ENCODE measurements around the gene ARHGAP40.

The ARHGAP40 gene

DNA sequence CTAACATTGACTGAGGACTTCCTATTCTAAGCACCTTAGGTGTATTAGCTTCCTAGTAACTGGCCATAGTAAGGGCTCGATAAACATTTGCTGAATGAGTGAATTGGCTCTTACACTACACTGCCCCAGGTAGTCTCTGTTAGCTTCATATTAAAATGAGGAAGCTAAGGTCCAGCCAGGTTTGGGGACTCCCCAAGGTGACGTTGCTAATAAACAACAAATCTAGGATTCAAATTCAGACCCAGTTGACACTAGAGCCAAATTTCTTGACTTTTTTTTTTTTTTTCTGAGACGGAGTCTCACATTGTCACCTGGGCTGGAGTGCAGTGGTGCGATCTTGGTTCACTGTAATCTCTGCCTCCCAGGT is 16.2 kb downstream of the ARHGAP40 start (continued):
- TF ChIP-seq, protein P1, sequence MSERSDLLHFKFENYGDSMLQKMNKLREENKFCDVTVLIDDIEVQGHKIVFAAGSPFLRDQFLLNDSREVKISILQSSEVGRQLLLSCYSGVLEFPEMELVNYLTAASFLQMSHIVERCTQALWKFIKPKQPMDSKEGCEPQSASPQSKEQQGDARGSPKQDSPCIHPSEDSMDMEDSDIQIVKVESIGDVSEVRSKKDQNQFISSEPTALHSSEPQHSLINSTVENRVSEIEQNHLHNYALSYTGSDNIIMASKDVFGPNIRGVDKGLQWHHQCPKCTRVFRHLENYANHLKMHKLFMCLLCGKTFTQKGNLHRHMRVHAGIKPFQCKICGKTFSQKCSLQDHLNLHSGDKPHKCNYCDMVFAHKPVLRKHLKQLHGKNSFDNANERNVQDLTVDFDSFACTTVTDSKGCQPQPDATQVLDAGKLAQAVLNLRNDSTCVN (tag by site-specific recombination; optimal IDR thresholded peaks at IDR 0.05), result no peak
- TF ChIP-seq ZFP37 (tag by site-specific recombination; IDR thresholded peaks at IDR 0.05) (no peak), MZF1 (tag by site-specific recombination; IDR thresholded peaks at IDR 0.05; ENCODE audit: borderline replicate concordance) (no peak), ZNF768 (tag by site-specific recombination; IDR thresholded peaks at IDR 0.05) (no peak), ZIC2 (tag by site-specific recombination; IDR thresholded peaks at IDR 0.05) (no peak), ZNF426 (tag by site-specific recombination; IDR thresholded peaks at IDR 0.05) (no peak), ZNF660 (tag by site-specific recombination; IDR thresholded peaks at IDR 0.05) (no peak), ZNF529 (tag by site-specific recombination; IDR thresholded peaks at IDR 0.05; ENCODE audit: insufficient replicate concordance) (no peak), ZNF184 (tag by site-specific recombination; IDR thresholded peaks at IDR 0.05) (no peak), ZNF391 (tag by site-specific recombination; IDR thresholded peaks at IDR 0.05; ENCODE audit: borderline replicate concordance, low read depth) (no peak), ZNF514 (tag by site-specific recombination; IDR thresholded peaks at IDR 0.05) (no peak), ZNF623 (tag by site-specific recombination; IDR thresholded peaks at IDR 0.05) (no peak)

DNA sequence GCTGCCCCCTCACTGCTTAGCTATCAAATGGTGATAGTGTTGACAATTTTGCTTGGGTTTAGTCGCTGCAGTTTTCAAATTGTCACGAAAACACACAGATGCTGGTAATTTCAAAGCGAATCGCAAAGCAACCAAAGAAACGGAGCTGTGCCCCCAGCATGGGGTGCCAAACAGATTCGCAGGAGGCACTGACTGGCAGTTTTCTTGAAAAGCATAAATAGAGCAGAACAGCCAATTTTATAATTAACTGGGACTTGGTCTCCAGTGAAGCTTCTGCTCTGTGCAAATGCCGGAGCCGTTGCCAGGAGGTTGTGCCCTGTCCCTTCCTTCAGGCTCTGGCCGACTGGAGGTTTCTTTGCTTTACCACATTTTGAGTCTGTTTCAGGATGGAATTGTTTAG is 18.8 kb downstream of the ARHGAP40 start:
- CTCF ChIA-PET, result interaction anchor here (0.6 to 1.2 kb wide), 2 partner anchors 52 to 240 kb away, joined by 3 read pairs; no protein-coding TSS in a partner anchor
- no peak overlapping the region for H3K4me3 ChIP-seq (ENCODE audit: low read depth, low read length)
- H3K9me3 ChIP-seq (ENCODE audit: control insufficient read depth, insufficient read depth, low read depth, low read length), result no peaks in the 10 kb centered on the region
- TF ChIP-seq ZNF266 (tag by site-specific recombination; IDR thresholded peaks at IDR 0.05; ENCODE audit: low read depth), result no peak
- H3K4me1 ChIP-seq (ENCODE audit: control insufficient read depth, insufficient read depth, low read length), result no peaks in the 10 kb centered on the region
- no peaks in the 10 kb centered on the region for H3K36me3 ChIP-seq (ENCODE audit: control insufficient read depth in 2 of 2, insufficient read depth in 1 of 2, low read length in 2 of 2)
- POLR2A ChIA-PET, result no interaction called here
- no peak overlapping the region for H3K27ac ChIP-seq (ENCODE audit: extremely low read depth, low read depth, low read length)

DNA sequence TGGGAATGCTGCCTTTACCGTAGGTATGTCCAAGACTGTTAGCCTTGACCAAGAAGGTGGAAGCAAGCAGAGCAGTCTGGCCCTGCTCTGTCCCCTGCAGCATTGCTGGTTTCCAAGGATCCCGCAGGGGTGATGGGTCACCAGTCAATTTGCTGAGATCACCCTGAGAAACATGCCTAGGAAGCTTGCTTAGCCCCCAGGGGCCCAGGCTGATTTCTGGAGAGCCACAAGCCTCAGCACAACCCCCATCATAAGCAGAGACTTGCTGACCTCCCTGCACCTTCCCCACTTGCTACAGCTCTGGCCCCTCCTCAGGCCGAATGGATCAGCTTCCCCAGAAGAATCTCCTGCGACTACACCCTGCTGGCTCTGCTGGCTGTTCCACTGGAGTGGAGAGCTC is 21.5 kb downstream of the ARHGAP40 start:
- Histone ChIP-seq H3K9me3 (ENCODE audit: control insufficient read depth, insufficient read depth, low read depth, low read length) (no peaks in the 10 kb centered on the region), H3K4me1 (ENCODE audit: control insufficient read depth, insufficient read depth, low read length) (no peaks in the 10 kb centered on the region), H3K36me3 (ENCODE audit: control insufficient read depth in 2 of 2, insufficient read depth in 1 of 2, low read length in 2 of 2) (no peaks in the 10 kb centered on the region), H3K27ac (ENCODE audit: extremely low read depth, low read depth, low read length) (no peak overlapping the region), H3K4me3 (ENCODE audit: low read depth, low read length) (no peak overlapping the region)
- CTCF ChIA-PET, result interaction anchor here (1.0 to 1.1 kb wide), 2 partner anchors 27 to 128 kb away, joined by 3 to 5 read pairs; no protein-coding TSS in a partner anchor
- TF ChIP-seq, protein P2, sequence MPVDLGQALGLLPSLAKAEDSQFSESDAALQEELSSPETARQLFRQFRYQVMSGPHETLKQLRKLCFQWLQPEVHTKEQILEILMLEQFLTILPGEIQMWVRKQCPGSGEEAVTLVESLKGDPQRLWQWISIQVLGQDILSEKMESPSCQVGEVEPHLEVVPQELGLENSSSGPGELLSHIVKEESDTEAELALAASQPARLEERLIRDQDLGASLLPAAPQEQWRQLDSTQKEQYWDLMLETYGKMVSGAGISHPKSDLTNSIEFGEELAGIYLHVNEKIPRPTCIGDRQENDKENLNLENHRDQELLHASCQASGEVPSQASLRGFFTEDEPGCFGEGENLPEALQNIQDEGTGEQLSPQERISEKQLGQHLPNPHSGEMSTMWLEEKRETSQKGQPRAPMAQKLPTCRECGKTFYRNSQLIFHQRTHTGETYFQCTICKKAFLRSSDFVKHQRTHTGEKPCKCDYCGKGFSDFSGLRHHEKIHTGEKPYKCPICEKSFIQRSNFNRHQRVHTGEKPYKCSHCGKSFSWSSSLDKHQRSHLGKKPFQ (tag by site-specific recombination; IDR thresholded peaks at IDR 0.05), result no peak
- TF ChIP-seq, protein P3, sequence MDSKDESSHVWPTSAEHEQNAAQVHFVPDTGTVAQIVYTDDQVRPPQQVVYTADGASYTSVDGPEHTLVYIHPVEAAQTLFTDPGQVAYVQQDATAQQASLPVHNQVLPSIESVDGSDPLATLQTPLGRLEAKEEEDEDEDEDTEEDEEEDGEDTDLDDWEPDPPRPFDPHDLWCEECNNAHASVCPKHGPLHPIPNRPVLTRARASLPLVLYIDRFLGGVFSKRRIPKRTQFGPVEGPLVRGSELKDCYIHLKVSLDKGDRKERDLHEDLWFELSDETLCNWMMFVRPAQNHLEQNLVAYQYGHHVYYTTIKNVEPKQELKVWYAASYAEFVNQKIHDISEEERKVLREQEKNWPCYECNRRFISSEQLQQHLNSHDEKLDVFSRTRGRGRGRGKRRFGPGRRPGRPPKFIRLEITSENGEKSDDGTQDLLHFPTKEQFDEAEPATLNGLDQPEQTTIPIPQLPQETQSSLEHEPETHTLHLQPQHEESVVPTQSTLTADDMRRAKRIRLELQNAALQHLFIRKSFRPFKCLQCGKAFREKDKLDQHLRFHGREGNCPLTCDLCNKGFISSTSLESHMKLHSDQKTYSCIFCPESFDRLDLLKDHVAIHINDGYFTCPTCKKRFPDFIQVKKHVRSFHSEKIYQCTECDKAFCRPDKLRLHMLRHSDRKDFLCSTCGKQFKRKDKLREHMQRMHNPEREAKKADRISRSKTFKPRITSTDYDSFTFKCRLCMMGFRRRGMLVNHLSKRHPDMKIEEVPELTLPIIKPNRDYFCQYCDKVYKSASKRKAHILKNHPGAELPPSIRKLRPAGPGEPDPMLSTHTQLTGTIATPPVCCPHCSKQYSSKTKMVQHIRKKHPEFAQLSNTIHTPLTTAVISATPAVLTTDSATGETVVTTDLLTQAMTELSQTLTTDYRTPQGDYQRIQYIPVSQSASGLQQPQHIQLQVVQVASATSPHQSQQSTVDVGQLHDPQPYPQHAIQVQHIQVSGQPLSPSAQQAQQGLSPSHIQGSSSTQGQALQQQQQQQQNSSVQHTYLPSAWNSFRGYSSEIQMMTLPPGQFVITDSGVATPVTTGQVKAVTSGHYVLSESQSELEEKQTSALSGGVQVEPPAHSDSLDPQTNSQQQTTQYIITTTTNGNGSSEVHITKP (tag by site-specific recombination; IDR thresholded peaks at IDR 0.05), result 0 out of 2 replicates have a peak, but pooled peaks have one; percentile 11
- POLR2A ChIA-PET, result no interaction called here
